ENCODE data around the gene PRAME.
A peak's percentile ranks its signal among the peaks of the same experiment; 100 is the strongest.
"Not testable (repeated sequence)": the region's sequence is repeated elsewhere in the genome, so short reads cannot be mapped to it uniquely, and the experiment has no call there.

Gene PRAME, protein sequence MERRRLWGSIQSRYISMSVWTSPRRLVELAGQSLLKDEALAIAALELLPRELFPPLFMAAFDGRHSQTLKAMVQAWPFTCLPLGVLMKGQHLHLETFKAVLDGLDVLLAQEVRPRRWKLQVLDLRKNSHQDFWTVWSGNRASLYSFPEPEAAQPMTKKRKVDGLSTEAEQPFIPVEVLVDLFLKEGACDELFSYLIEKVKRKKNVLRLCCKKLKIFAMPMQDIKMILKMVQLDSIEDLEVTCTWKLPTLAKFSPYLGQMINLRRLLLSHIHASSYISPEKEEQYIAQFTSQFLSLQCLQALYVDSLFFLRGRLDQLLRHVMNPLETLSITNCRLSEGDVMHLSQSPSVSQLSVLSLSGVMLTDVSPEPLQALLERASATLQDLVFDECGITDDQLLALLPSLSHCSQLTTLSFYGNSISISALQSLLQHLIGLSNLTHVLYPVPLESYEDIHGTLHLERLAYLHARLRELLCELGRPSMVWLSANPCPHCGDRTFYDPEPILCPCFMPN

DNA sequence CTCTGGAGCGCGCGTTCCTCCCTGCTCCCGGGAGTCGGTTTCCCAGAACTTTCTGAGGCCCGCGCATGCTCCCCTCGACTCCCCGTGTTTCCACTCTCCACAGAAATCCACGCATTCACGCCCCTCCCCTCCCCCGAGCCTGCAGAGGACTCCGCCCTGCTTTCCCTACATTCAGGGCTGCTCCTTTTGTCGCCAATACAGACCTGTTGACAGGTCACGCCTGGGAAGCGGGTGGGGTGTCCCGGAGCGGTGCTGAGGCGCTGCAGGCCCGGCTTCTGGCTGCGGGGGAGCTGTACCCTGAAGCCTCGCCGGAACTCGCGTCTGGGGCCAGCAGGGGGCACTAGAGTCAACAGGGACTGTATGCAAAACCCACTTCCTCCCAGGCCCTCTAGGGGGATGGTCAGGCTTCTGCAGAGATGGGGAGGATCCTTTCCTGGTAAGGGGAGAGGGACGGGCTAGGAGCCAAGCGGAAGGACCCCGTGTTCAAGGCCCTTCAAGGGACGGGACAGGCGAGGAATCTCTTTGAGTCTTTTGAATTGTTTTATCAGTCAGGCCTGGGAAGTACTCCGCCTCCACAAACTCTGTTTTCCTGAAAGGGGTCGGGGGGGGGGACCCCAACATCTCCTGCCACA lies at the start of gene PRAME:
TSS of gene PRAME (minus strand) at position 294 of the 632 bp plus-strand sequence. CDS start 2,433 bp downstream, outside the sequence.
- DNase-seq: peak; percentile 38 to 67

- DNase-seq: not testable (repeated sequence)
These were observed 49.0 kb upstream of the PRAME start for GRCh38 chr22:22608022-22608421.

- no peak for DNase-seq
These were observed 46.0 kb upstream of the PRAME start for GRCh38 chr22:22605074-22605404.

DNA sequence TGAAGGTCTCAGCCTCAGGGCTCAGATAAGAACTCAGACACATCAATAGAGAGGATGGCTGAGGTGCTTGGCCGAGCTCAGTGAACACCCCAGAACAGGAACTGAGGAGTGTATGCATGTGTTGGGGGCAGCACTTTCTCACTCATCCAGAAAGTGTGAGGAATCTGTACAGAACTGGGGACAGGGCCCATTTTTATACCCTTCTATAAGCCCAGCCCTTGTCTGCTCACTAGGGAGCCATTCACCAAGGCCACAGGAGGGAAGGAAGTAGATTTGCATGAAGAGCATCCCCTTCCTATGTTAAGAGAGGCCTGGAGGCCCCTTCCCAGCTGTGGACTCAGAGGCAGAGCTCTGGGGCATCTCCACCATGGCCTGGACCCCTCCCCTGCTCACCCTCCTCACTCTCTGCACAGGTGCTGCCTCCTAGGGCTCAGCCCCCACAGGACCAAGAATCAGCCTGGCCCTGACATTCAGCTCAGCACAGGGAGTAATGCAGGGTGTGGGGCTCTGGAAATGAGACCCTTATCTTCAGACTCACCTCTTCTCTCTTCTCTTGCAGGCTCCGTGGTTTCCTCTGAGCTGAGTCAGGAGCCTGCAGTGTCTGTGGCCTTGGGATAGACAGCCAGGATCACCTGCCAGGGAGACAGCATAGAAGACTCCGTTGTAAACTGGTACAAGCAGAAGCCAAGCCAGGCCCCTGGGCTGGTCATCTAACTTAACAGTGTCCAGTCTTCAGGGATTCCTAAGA lies 45.4 kb upstream of the PRAME start:
- DNase-seq: no peak

GRCh38 chr22:22603470-22603947 lies 44.4 kb upstream of the PRAME start:
- no peak for DNase-seq

GRCh38 chr22:22600531-22601261 lies 41.6 kb upstream of the PRAME start:
- no peak for DNase-seq

GRCh38 chr22:22599248-22599647 lies 40.2 kb upstream of the PRAME start:
- no peak for DNase-seq

GRCh38 chr22:22598144-22598543 lies 39.1 kb upstream of the PRAME start:
- DNase-seq: no peak

- DNase-seq: no peak
These were observed 36.2 kb upstream of the PRAME start for GRCh38 chr22:22595001-22595835.

DNA sequence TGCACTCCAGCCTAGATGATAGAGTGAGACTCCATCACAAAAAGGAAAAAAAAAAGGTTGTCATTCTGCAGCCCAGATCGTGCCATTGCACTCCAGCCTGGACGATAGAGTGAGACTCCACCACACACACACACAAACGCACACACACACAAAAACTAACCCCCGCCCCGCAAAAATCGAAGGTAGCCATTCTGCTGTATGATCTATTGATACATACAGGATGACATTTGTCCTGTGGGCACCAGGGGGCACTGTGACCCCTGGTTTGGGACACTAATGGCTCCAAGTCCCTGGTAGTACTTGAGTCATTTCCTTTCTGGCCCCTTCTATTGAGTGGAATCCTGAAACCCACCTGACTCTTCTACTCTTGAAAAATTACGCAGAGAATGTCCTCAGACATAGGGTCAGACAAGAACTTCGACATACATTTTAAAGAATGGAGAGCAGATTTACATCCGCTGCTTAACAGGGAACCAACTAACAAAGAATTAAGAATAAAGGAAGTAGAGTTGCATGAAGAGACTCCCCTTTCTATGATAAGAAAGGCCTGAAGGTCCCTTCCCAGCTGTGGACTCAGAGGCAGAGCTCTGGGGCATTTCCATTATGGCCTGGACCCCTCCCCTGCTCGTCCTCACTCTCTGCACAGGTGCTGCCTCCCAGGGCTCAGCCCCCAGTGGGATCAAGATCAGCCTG lies 35.0 kb upstream of the PRAME start:
- peak; percentile 38 to 47 for DNase-seq

- no peak for DNase-seq
These were observed 34.2 kb upstream of the PRAME start for GRCh38 chr22:22593250-22593649.

GRCh38 chr22:22591348-22592299 lies 32.6 kb upstream of the PRAME start:
- DNase-seq: no peak

DNA sequence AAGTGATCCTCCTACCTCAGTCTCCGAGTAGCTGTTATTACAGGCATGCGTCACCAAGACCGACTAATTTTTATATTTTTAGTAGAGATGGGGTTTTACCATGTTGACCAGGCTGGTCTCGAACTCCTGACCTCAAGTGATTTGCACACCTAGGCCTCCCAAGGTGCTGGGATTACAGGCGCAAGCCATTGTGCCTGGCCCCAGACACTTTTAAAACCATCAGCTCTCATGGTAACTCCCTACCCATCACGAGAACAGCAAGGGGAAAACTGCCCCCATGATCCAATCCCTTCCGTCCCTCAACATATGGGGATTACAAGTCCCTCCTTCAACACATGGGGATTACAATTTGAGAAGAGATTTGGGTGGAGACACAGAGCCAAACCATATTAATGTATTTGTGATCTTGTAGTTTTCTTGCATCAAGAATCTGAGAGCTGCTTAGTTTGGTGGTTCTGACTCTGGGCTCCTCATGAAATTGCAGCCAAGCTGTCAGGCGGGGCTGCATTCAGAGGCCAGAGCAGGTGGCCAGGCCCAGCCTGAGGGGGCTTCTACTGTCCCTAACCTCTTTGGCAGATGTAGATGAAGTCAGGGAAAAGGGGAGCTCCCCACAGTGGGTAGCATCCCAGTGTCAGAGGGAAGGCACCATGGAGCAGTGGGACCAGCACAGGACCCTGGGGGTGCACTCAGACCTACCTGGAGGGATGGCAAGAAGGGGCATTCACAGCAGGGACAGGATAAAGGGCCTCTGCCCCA lies 31.2 kb upstream of the PRAME start:
- DNase-seq: no peak

- DNase-seq: no peak
These were observed 29.6 kb upstream of the PRAME start for GRCh38 chr22:22588485-22589164.

GRCh38 chr22:22587577-22588188 lies 28.6 kb upstream of the PRAME start:
- DNase-seq: no peak

GRCh38 chr22:22584722-22585121 lies 25.7 kb upstream of the PRAME start:
- no peak for DNase-seq

DNA sequence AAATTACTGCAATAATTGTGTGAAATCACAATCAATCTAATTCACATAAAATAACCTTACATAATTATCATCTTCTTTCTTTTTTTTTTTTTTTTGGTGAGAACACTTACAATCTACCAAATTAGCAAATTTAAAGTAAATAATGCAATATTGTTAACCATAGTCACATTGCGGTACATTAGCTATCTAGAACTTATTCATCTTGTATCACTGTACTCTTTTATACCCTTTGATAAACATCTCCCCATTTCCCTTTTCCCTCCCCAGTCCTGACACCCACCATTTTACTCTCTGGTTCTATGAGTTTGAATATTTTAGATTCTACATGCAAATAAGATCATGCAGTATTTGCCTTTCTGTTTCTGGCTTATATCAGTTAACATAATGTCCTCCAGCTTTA lies 24.0 kb upstream of the PRAME start:
- no peak for DNase-seq

DNA sequence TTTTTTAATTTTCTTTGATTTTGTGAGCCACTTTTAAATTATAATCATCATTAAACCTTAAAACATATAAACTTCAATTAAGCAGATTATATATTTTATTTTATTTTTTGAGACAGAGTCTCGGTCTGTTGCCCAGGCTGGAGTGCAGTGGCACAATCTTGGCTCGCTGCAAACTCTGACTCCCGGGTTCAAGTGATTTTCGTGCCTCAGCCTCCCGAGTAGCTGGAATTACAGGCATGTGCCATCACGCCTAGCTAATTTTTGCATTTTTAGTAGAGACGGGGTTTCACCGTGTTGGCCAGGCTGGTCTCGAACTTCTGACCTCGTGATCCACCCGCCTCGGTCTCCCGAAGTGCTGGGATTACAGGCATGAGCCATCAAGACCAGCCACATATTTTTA lies 22.5 kb upstream of the PRAME start:
- DNase-seq: not testable (repeated sequence)

Data from stimulated activated CD4-positive, alpha-beta T cell treated with anti-CD3 and anti-CD28 coated beads, Interleukin-4, amount 100 ng/mL, for 4 hours (primary cell).